Measurements from ENCODE around the gene NSUN5.
"Not testable (repeated sequence)": the region's sequence is repeated elsewhere in the genome, so short reads cannot be mapped to it uniquely, and the experiment has no call there.

NSUN5 gene

DNA sequence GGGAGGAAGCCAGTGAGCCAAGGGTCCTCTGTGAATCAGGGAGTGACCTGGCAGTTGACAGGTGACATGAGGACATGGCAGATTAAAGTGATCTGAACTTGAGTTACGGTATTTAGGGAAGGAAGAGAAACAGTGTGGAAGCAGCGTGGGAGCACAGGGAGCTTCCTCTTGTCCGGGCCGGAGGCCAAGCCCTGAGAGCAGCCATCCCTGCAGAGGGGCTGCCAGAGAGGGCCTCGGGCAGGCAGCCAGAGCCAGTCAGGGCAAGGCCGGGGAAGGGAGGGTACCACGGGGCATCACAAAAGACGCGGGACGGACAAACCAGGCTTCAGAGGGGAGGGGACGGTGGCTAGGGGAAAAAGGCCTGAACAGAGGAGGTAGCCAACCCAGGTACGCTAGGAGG is 8.8 kb downstream of the NSUN5 start:
- H3K9me3 ChIP-seq (ENCODE audit: control insufficient read depth, low read length); H3K27ac ChIP-seq (ENCODE audit: insufficient read depth, low read length, poor library complexity, severe bottlenecking); H3K27me3 ChIP-seq (replicated peaks; ENCODE audit: control insufficient read depth, insufficient read depth, low read length, poor library complexity, severe bottlenecking); DNase-seq; H3K4me1 ChIP-seq (ENCODE audit: control insufficient read depth, insufficient read depth, low read length, poor library complexity, severe bottlenecking); H3K4me3 ChIP-seq (ENCODE audit: insufficient read depth, low read depth, low read length, poor library complexity, severe bottlenecking): not testable (repeated sequence)
- H3K36me3 ChIP-seq (ENCODE audit: control insufficient read depth, insufficient read depth, low read length): peaks cover 15% of the 10 kb centered on the region

DNA sequence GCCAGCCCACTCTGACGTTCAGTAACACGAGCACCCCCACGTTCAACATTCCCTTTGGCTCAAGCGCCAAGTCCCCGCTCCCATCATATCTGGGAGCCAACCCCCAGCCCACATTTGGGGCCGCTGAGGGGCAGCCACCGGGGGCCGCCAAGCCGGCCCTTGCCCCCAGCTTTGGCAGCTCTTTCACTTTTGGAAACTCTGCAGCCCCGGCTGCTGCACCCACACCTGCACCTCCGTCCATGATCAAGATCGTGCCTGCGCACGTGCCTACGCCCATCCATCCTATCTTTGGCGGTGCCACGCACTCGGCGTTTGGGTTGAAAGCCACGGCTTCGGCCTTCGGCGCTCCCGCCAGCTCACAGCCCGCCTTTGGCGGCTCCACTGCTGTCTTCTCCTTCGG is 10.9 kb downstream of the NSUN5 start:
- not testable (repeated sequence) for H3K9me3 ChIP-seq (ENCODE audit: control insufficient read depth, low read length); H3K27ac ChIP-seq (ENCODE audit: insufficient read depth, low read length, poor library complexity, severe bottlenecking); DNase-seq; H3K27me3 ChIP-seq (replicated peaks; ENCODE audit: control insufficient read depth, insufficient read depth, low read length, poor library complexity, severe bottlenecking); H3K4me1 ChIP-seq (ENCODE audit: control insufficient read depth, insufficient read depth, low read length, poor library complexity, severe bottlenecking); H3K4me3 ChIP-seq (ENCODE audit: insufficient read depth, low read depth, low read length, poor library complexity, severe bottlenecking); H3K36me3 ChIP-seq (ENCODE audit: control insufficient read depth, insufficient read depth, low read length)

DNA sequence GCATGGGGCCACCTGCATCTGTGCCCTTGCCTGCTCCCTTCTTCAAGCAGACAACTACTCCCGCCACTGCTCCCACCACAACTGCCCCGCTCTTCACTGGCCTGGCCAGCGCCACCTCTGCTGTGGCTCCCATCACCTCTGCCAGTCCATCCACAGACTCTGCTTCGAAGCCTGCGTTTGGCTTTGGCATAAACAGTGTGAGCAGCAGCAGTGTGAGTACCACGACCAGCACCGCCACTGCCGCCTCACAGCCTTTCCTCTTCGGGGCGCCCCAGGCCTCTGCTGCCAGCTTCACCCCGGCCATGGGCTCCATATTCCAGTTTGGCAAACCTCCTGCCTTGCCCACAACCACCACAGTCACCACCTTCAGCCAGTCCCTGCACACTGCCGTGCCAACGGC is 11.4 kb downstream of the NSUN5 start:
- H3K36me3 ChIP-seq (ENCODE audit: control insufficient read depth, insufficient read depth, low read length); H3K9me3 ChIP-seq (ENCODE audit: control insufficient read depth, low read length); DNase-seq; H3K4me1 ChIP-seq (ENCODE audit: control insufficient read depth, insufficient read depth, low read length, poor library complexity, severe bottlenecking); H3K4me3 ChIP-seq (ENCODE audit: insufficient read depth, low read depth, low read length, poor library complexity, severe bottlenecking); H3K27ac ChIP-seq (ENCODE audit: insufficient read depth, low read length, poor library complexity, severe bottlenecking); H3K27me3 ChIP-seq (replicated peaks; ENCODE audit: control insufficient read depth, insufficient read depth, low read length, poor library complexity, severe bottlenecking): not testable (repeated sequence)

DNA sequence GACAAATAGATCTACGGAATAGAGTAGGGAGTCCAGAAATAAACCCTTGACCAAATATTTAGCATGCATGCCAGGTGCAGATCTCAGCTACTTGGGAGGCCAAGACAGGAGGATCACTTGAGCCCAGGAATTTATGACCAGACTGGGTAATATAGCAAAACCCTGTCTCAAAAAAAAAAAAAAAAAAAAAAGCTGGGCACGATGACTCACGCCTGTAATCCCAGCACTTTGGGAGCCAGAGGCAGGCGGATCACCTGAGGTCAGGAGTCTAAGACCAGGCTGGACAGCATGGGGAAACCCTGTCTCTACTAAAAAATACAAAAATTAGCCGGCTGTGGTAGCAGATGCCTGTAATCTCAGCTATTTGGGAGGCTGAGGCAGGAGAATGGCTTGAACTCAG is 31.4 kb downstream of the NSUN5 start:
- H3K36me3 ChIP-seq (ENCODE audit: control insufficient read depth, insufficient read depth, low read length); DNase-seq; H3K4me1 ChIP-seq (ENCODE audit: control insufficient read depth, insufficient read depth, low read length, poor library complexity, severe bottlenecking); H3K27me3 ChIP-seq (replicated peaks; ENCODE audit: control insufficient read depth, insufficient read depth, low read length, poor library complexity, severe bottlenecking); H3K4me3 ChIP-seq (ENCODE audit: insufficient read depth, low read depth, low read length, poor library complexity, severe bottlenecking); H3K9me3 ChIP-seq (ENCODE audit: control insufficient read depth, low read length); H3K27ac ChIP-seq (ENCODE audit: insufficient read depth, low read length, poor library complexity, severe bottlenecking): not testable (repeated sequence)

DNA sequence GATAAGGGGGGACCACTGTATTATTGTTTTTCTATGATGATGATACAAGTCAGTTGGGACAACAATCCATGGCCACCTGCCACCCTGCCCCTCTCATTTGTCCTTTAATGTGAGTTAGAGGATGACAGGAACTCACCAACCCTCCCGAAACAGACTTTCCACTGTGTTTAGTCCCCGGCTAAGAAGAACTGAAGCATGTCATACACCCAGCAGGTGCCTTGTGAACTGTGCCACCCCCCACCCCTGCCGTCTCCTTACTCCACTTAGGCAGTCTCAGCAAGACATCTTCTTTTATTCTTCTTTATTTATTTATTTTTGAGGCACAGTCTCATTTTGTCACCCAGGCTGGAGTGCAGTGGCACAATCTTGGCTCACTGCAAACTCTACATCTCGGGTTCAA is 40.8 kb downstream of the NSUN5 start:
- not testable (repeated sequence) for H3K9me3 ChIP-seq (ENCODE audit: control insufficient read depth, low read length); H3K27ac ChIP-seq (ENCODE audit: insufficient read depth, low read length, poor library complexity, severe bottlenecking); H3K4me3 ChIP-seq (ENCODE audit: insufficient read depth, low read depth, low read length, poor library complexity, severe bottlenecking); H3K4me1 ChIP-seq (ENCODE audit: control insufficient read depth, insufficient read depth, low read length, poor library complexity, severe bottlenecking); H3K27me3 ChIP-seq (replicated peaks; ENCODE audit: control insufficient read depth, insufficient read depth, low read length, poor library complexity, severe bottlenecking); H3K36me3 ChIP-seq (ENCODE audit: control insufficient read depth, insufficient read depth, low read length); DNase-seq

DNA sequence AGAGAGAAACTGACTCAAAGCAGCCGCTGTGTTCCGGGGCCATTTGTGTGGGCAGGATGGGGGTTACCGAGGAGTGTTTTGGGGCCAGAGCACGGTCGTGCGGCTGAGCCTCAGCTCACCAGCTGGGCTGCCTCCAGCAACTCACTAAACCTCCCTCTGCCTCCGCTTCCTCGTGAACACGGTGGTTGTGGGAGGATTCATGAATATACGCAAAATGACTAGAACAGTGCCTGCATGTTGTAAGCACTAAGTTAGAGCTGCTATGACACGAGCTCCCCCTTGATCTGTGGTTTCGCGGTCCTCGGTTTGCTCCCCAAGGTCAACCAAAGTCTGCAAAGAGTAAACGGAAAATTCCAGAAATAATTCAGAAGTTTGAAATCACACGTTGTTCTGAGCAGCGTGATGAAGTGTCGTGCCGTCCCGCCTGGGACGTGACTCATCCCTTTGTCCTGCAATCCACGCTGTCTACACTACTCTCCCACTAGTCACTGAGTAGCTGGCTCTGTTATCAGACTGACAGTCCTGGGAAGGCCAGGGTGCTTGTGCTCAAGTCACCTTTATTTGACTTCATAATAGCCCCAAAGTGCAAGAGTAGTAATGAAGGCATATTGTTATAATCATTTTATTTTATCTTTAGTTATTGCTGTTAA is 41.8 kb downstream of the NSUN5 start:
- not testable (repeated sequence) for H3K36me3 ChIP-seq (ENCODE audit: control insufficient read depth, insufficient read depth, low read length)

DNA sequence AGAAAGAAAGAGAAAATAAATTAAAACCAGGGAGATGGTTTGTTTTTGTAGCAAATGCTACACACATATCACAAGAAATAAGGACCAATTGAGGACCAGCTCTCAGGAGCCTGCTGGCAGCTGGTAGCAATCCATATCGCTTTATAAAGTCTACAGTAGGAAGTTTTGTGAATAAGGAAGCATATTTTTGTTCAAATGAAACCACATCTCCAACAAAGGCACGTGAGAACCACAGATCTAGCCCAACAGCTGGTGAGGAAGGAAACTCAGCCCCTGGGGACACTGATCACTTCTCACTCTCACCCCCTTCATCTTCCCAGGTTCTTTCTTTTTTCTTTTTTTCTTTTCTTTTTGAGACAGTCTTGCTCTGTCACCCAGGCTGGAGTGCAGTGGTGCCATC is 46.2 kb downstream of the NSUN5 start:
- H3K27ac ChIP-seq (ENCODE audit: insufficient read depth, low read length, poor library complexity, severe bottlenecking); H3K9me3 ChIP-seq (ENCODE audit: control insufficient read depth, low read length); H3K4me3 ChIP-seq (ENCODE audit: insufficient read depth, low read depth, low read length, poor library complexity, severe bottlenecking); H3K4me1 ChIP-seq (ENCODE audit: control insufficient read depth, insufficient read depth, low read length, poor library complexity, severe bottlenecking); H3K36me3 ChIP-seq (ENCODE audit: control insufficient read depth, insufficient read depth, low read length); H3K27me3 ChIP-seq (replicated peaks; ENCODE audit: control insufficient read depth, insufficient read depth, low read length, poor library complexity, severe bottlenecking); DNase-seq: not testable (repeated sequence)

More for the DNA sequence above, 41.8 kb downstream of the NSUN5 start:
- H3K27me3 ChIP-seq (replicated peaks; ENCODE audit: control insufficient read depth, insufficient read depth, low read length, poor library complexity, severe bottlenecking); H3K9me3 ChIP-seq (ENCODE audit: control insufficient read depth, low read length); H3K27ac ChIP-seq (ENCODE audit: insufficient read depth, low read length, poor library complexity, severe bottlenecking); DNase-seq; H3K4me1 ChIP-seq (ENCODE audit: control insufficient read depth, insufficient read depth, low read length, poor library complexity, severe bottlenecking); H3K4me3 ChIP-seq (ENCODE audit: insufficient read depth, low read depth, low read length, poor library complexity, severe bottlenecking): not testable (repeated sequence)
